NK-92 (cell line): ENCODE measurements around the gene MGMT.

ENCODE experiments used
- DNase-seq: peaks from one replicate; lab custom pipeline; 2025; ENCODE audit not compliant: unreplicated experiment; lab: John Stamatoyannopoulos, UW

The MGMT gene

GRCh38 chr10:129679207-129679606, 212.2 kb downstream of the MGMT start:
- DNase-seq: no peak

GRCh38 chr10:129680661-129681344, 213.8 kb downstream of the MGMT start:
- no peak for DNase-seq

GRCh38 chr10:129681856-129682255, 214.8 kb downstream of the MGMT start:
- no peak for DNase-seq

- no peak for DNase-seq
Observed at GRCh38 chr10:129683519-129683918, 216.5 kb downstream of the MGMT start.

- no peak for DNase-seq
Observed at GRCh38 chr10:129683920-129684319, 216.9 kb downstream of the MGMT start.

GRCh38 chr10:129685271-129685670, 218.2 kb downstream of the MGMT start:
- no peak for DNase-seq

GRCh38 chr10:129689671-129690071, 222.6 kb downstream of the MGMT start:
- no peak for DNase-seq

GRCh38 chr10:129690248-129691070, 223.4 kb downstream of the MGMT start:
- no peak for DNase-seq

- DNase-seq: no peak
Observed at GRCh38 chr10:129692695-129693094, 225.7 kb downstream of the MGMT start.

- no peak for DNase-seq
Observed at GRCh38 chr10:129693382-129693781, 226.3 kb downstream of the MGMT start.

GRCh38 chr10:129694184-129694583, 227.1 kb downstream of the MGMT start:
- no peak for DNase-seq

GRCh38 chr10:129694691-129695243, 227.7 kb downstream of the MGMT start:
- DNase-seq: no peak

GRCh38 chr10:129695671-129696070, 228.6 kb downstream of the MGMT start:
- DNase-seq: no peak

- no peak for DNase-seq
Observed at GRCh38 chr10:129696636-129697035, 229.6 kb downstream of the MGMT start.

GRCh38 chr10:129697463-129698247, 230.6 kb downstream of the MGMT start:
- DNase-seq: no peak

- no peak for DNase-seq
Observed at GRCh38 chr10:129699722-129700340, 232.8 kb downstream of the MGMT start.

GRCh38 chr10:129702605-129703004, 235.6 kb downstream of the MGMT start:
- DNase-seq: no peak

GRCh38 chr10:129703287-129704137, 236.5 kb downstream of the MGMT start:
- no peak for DNase-seq

- DNase-seq: no peak
Observed at GRCh38 chr10:129704225-129704624, 237.2 kb downstream of the MGMT start.
